ENCODE measurements around the gene GLT6D1.

Gene GLT6D1

GRCh38 chr9:135622415-135623020 is 16.8 kb downstream of the GLT6D1 start:
- TF ChIP-seq CTCF (IDR thresholded peaks at IDR 0.05): no peak
- no peak overlapping the region for H3K4me3 ChIP-seq
- peak; percentile 47 for DNase-seq (ENCODE audit: low spot score)
- H3K27ac ChIP-seq: no peak overlapping the region

GRCh38 chr9:135620558-135620957 is 18.8 kb downstream of the GLT6D1 start:
- DNase-seq (ENCODE audit: low spot score): no peak
- TF ChIP-seq CTCF (IDR thresholded peaks at IDR 0.05): no peak
- H3K27ac ChIP-seq: no peak overlapping the region
- H3K4me3 ChIP-seq: no peak overlapping the region

GRCh38 chr9:135619599-135619886 is 19.8 kb downstream of the GLT6D1 start:
- peak; percentile 57 for DNase-seq (ENCODE audit: low spot score)
- no peak for TF ChIP-seq CTCF (IDR thresholded peaks at IDR 0.05)

GRCh38 chr9:135618866-135619598 is 20.3 kb downstream of the GLT6D1 start:
- no peak overlapping the region for H3K4me3 ChIP-seq
- no peak overlapping the region for H3K27ac ChIP-seq
- peak; percentile 65 for DNase-seq (ENCODE audit: low spot score)
- TF ChIP-seq CTCF (IDR thresholded peaks at IDR 0.05): no peak

More at GRCh38 chr9:135619599-135619886, 19.8 kb downstream of the GLT6D1 start:
- H3K27ac ChIP-seq: no peak overlapping the region
- no peak overlapping the region for H3K4me3 ChIP-seq

- Histone ChIP-seq H3K27ac (no peak overlapping the region), H3K4me3 (no peak overlapping the region)
- no peak for TF ChIP-seq CTCF (IDR thresholded peaks at IDR 0.05)
- DNase-seq (ENCODE audit: low spot score): no peak
Observed at GRCh38 chr9:135617991-135618411, 21.3 kb downstream of the GLT6D1 start.

GRCh38 chr9:135617538-135617900 is 21.8 kb downstream of the GLT6D1 start:
- no peak overlapping the region for H3K27ac ChIP-seq
- no peak overlapping the region for H3K4me3 ChIP-seq
- TF ChIP-seq CTCF (IDR thresholded peaks at IDR 0.05): no peak
- no peak for DNase-seq (ENCODE audit: low spot score)
